K562 (cell line): ENCODE data around the gene SAE1. TPM values are rescaled to one million over a fixed set of nuclear protein-coding genes. Genes with fewer than 3 reads are reported as not detected.

Source experiments
- ATF6 ChIP-seq: sonication (generic); formaldehyde crosslinking; IDR thresholded peaks from 2 replicates; pipeline ENCODE4 v1.4.0; 2020; ENCODE audit warnings: mild to moderate bottlenecking, missing genetic modification reagents
- E2F3 ChIP-seq: fragments of 250-450 bp; sonication (Bioruptor Pico); IDR thresholded peaks from 2 replicates; pipeline ENCODE4 v1.4.0; 2020; ENCODE audit warnings: mild to moderate bottlenecking
- HCFC1 ChIP-seq: IDR thresholded peaks from 2 replicates; pipeline ENCODE4 v1.6.1; 2012; ENCODE audit warnings: low read depth, low read length, improper control_type of control experiment
- HSF4 ChIP-seq: fragments of 250-450 bp; sonication (Bioruptor Pico); IDR thresholded peaks from 2 replicates; pipeline ENCODE4 v2.1.2; 2022; ENCODE audit warnings: mild to moderate bottlenecking, moderate library complexity, borderline replicate concordance
- JUNB ChIP-seq: fragments of 450-650 bp; formaldehyde crosslinking; conservative IDR thresholded peaks from 2 replicates; pipeline ENCODE4 v1.4.0; 2020; ENCODE audit warnings: mild to moderate bottlenecking
- MAZ ChIP-seq, 2 experiments: fragments of 450-650 bp in 1 of 2; sonication (generic) in 1 of 2; formaldehyde crosslinking; IDR thresholded peaks in 1 of 2; conservative IDR thresholded peaks in 1 of 2; 2 replicates each; pipeline versions ENCODE4 v1.4.0 to v1.5.0; 2020; ENCODE audit warnings: mild to moderate bottlenecking in 1 of 2, missing genetic modification reagents in 1 of 2
- MYC ChIP-seq, 2 experiments: fragments of 250-450 bp in 1 of 2; sonication (Bioruptor Pico) in 1 of 2; IDR thresholded peaks; 2 replicates each; pipeline versions ENCODE4 v1.5.1 to v1.6.1; 2012 to 2021; ENCODE audit warnings: low read depth in 2 of 2, borderline replicate concordance in 1 of 2, improper control_type of control experiment in 1 of 2, low read length in 1 of 2, mild to moderate bottlenecking in 1 of 2, moderate library complexity in 1 of 2
- NFRKB ChIP-seq: fragments of 450-650 bp; IDR thresholded peaks from 2 replicates; pipeline ENCODE4 v1.6.1; 2016; ENCODE audit warnings: low read depth
- PATZ1 ChIP-seq: fragments of 250-450 bp; sonication (Bioruptor Pico); IDR thresholded peaks from 2 replicates; pipeline ENCODE4 v1.5.0; 2020; ENCODE audit warnings: mild to moderate bottlenecking, borderline replicate concordance
- PHF20 ChIP-seq: fragments of 450-650 bp; IDR thresholded peaks from 2 replicates; pipeline ENCODE4 v1.6.1; 2018; ENCODE audit not compliant: partially characterized antibody
- PURB ChIP-seq: sonication (generic); formaldehyde crosslinking; IDR thresholded peaks from 2 replicates; pipeline ENCODE4 v1.9.0; 2021; ENCODE audit warnings: low read depth, mild to moderate bottlenecking, missing genetic modification reagents
- RFX1 ChIP-seq: fragments of 450-650 bp; IDR thresholded peaks from 2 replicates; pipeline ENCODE4 v1.6.1; 2016; ENCODE audit warnings: mild to moderate bottlenecking, moderate library complexity
- SRSF1 ChIP-seq: fragments of 200-400 bp; formaldehyde crosslinking; IDR thresholded peaks from 2 replicates; pipeline ENCODE4 v1.6.1; 2017; ENCODE audit warnings: mild to moderate bottlenecking, low read depth, low read length, moderate library complexity
- TEAD4 ChIP-seq, 2 experiments: sonication (generic) in 1 of 2; formaldehyde crosslinking in 1 of 2; IDR thresholded peaks; 2 replicates each; pipeline versions ENCODE4 v1.6.1 to v1.8.0; 2012 to 2022; ENCODE audit warnings: borderline replicate concordance in 1 of 2, inconsistent platforms in 1 of 2, low read length in 1 of 2, mild to moderate bottlenecking in 1 of 2, missing genetic modification reagents in 1 of 2
- ZEB2 ChIP-seq: fragments of 450-650 bp; IDR thresholded peaks from 2 replicates; pipeline ENCODE4 v1.6.1; 2016
- ZNF146 ChIP-seq: IDR thresholded peaks from one replicate; pipeline ENCODE4 v1.6.1; 2018; ENCODE audit warnings: missing compliant biosample characterization; ENCODE audit not compliant: unreplicated experiment
- ZNF232 ChIP-seq: sonication (generic); formaldehyde crosslinking; IDR thresholded peaks from 2 replicates; pipeline ENCODE4 v1.8.0; 2022; ENCODE audit warnings: mild to moderate bottlenecking, missing genetic modification reagents
- ZNF3 ChIP-seq: fragments of 250-450 bp; sonication (Bioruptor Pico); IDR thresholded peaks from 2 replicates; pipeline ENCODE4 v1.5.0; 2021; ENCODE audit warnings: mild to moderate bottlenecking, moderate library complexity
- ZNF644 ChIP-seq: fragments of 200-800 bp; sonication (Bioruptor generic); IDR thresholded peaks from 2 replicates; pipeline ENCODE4 v1.6.1; 2016; ENCODE audit warnings: low read depth, missing genetic modification characterization, missing compliant biosample characterization
- polyA plus RNA-seq, 8 experiments: library from polyadenylated mRNA; depleted of rRNA in 4 of 8; stranded (reverse) in 5 of 8; unstranded in 3 of 8; fragments of >200 nt; fragmentation: Nextera tagmentation in 2 of 8; fragmentation: Illumina TruSeq in 1 of 8; extraction: Ambion mirVana in 2 of 8; extraction: Trizol in 1 of 8; gene quantifications; 2 replicates each; pipeline versions ENCODE4 v1.2.1 to v1.2.3, GENCODE V29; 2011 to 2014; ENCODE audit warnings: inconsistent platforms in 1 of 8, missing spikeins in 1 of 8
- total RNA-seq, 7 experiments: library from RNA; depleted of rRNA in 6 of 7; stranded (reverse); fragments of >200 nt in 6 of 7; fragmentation: Illumina TruSeq in 2 of 7; extraction: Trizol in 2 of 7; gene quantifications; 2 replicates each; pipeline versions ENCODE4 v1.2.1 to v1.2.3, GENCODE V29; 2011 to 2021; ENCODE audit warnings: low replicate concordance in 1 of 7
- TF ChIP-seq, protein P1 (sequence below): sonication (generic); formaldehyde crosslinking; IDR thresholded peaks from 2 replicates; pipeline ENCODE4 v1.5.0; 2020; ENCODE audit warnings: missing genetic modification reagents
- TF ChIP-seq, protein P2 (sequence below): fragments of 250-450 bp; sonication (Bioruptor Pico); IDR thresholded peaks from 2 replicates; pipeline ENCODE4 v1.8.0; 2022; ENCODE audit warnings: moderate library complexity, mild to moderate bottlenecking, inconsistent platforms

SAE1 gene
- total and polyA plus RNA-seq, 9 of the 15 experiments (the other 6 are each of a cell fraction or from before 2014, with no cell fraction given), result 82.8 to 299 (median 217) TPM

- TF ChIP-seq PATZ1 (no peak), RFX1 (no peak), ATF6 (CRISPR knock-in tag) (no peak), MAZ (CRISPR knock-in tag; conservative IDR thresholded peaks at IDR 0.05 in 1 of 2, IDR thresholded peaks at IDR 0.05 in 1 of 2) (peak; percentile 92 to 93), PHF20 (no peak), MYC (IDR thresholded peaks at IDR 0.05; ENCODE audit: low read depth, low read length) (peak; percentile 24), MYC (CRISPR knock-in tag; IDR thresholded peaks at IDR 0.05; ENCODE audit: borderline replicate concordance, low read depth) (peak; percentile 51; the same call in 1 of the 2 replicates), ZNF3 (no peak), NFRKB (peak; percentile 70; the same call in 1 of the 2 replicates), TEAD4 (IDR thresholded peaks at IDR 0.05; ENCODE audit: low read length) (no peak; the same call in none of the 2 replicates), TEAD4 (CRISPR knock-in tag; IDR thresholded peaks at IDR 0.05; ENCODE audit: borderline replicate concordance) (no peak), E2F3 (no peak), ZNF146 (CRISPR knock-in tag) (no peak), ZEB2 (peak; percentile 84), JUNB (CRISPR knock-in tag) (no peak), ZNF232 (CRISPR knock-in tag) (no peak), ZNF644 (tag) (no peak), SRSF1 (no peak), HCFC1 (no peak; the same call in 1 of the 2 replicates), PURB (CRISPR knock-in tag) (no peak), HSF4 (no peak)
- TF ChIP-seq, protein P1, sequence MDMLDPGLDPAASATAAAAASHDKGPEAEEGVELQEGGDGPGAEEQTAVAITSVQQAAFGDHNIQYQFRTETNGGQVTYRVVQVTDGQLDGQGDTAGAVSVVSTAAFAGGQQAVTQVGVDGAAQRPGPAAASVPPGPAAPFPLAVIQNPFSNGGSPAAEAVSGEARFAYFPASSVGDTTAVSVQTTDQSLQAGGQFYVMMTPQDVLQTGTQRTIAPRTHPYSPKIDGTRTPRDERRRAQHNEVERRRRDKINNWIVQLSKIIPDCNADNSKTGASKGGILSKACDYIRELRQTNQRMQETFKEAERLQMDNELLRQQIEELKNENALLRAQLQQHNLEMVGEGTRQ (CRISPR knock-in tag), result peak; percentile 85
- TF ChIP-seq, protein P2, sequence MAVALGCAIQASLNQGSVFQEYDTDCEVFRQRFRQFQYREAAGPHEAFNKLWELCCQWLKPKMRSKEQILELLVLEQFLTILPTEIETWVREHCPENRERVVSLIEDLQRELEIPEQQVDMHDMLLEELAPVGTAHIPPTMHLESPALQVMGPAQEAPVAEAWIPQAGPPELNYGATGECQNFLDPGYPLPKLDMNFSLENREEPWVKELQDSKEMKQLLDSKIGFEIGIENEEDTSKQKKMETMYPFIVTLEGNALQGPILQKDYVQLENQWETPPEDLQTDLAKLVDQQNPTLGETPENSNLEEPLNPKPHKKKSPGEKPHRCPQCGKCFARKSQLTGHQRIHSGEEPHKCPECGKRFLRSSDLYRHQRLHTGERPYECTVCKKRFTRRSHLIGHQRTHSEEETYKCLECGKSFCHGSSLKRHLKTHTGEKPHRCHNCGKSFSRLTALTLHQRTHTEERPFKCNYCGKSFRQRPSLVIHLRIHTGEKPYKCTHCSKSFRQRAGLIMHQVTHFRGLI, result no peak
Measured at GRCh38 chr19:47231215-47232054, 100.8 kb downstream of the SAE1 start (continued).
